Panc1 (cell line): Measurements from ENCODE around the gene ALG2. TPM values are rescaled to one million over a fixed set of nuclear protein-coding genes. Genes with fewer than 3 reads are reported as not detected.

Experiments used
- ATAC-seq: fragments of 200-7000 bp; cut with Tn5 transposase; 2 replicates; pipeline ENCODE4 v1.9.1; 2020; ENCODE audit warnings: mild to moderate bottlenecking, moderate library complexity
- BruUV-seq: library from RNA; stranded (reverse); fragments of 400-500 nt; replicated peaks from 2 replicates; lab custom pipeline; 2021; lab: Mats Ljungman, UMichigan
- CTCF ChIA-PET: fragments of 300-600 bp; sonication (Branson Sonifier 250); formaldehyde crosslinking; loops from one replicate; lab custom pipeline; 2022; ENCODE audit warnings: antibody characterized with exemption; lab: Charles Lee
- POLR2A ChIA-PET: fragments of 300-600 bp; sonication (Branson Sonifier 250); formaldehyde crosslinking; loops from one replicate; lab custom pipeline; 2022; ENCODE audit warnings: antibody characterized with exemption; lab: Charles Lee
- DNase-seq: peaks from one replicate; pipeline ENCODE4 v3.0.0-alpha.2; 2010; ENCODE audit warnings: low read depth, low spot score
- H3K27ac ChIP-seq: 2 replicates; pipeline ENCODE4 v1.5.1; 2011; ENCODE audit warnings: mild to moderate bottlenecking, low read length, inconsistent platforms
- H3K27me3 ChIP-seq: fragments of 200-500 bp; sonication (Bioruptor generic); 2 replicates; pipeline ENCODE4 v1.6.0; 2014; ENCODE audit warnings: low read length, inconsistent platforms; ENCODE audit not compliant: control insufficient read depth, insufficient read depth
- H3K36me3 ChIP-seq: fragments of 200-500 bp; sonication (Bioruptor generic); 2 replicates; pipeline ENCODE4 v1.5.1; 2014; ENCODE audit warnings: inconsistent platforms, mild to moderate bottlenecking, low read length, moderate library complexity; ENCODE audit not compliant: control insufficient read depth, insufficient read depth
- H3K4me1 ChIP-seq: 2 replicates; pipeline ENCODE4 v1.5.1; 2011; ENCODE audit warnings: inconsistent platforms, mild to moderate bottlenecking, low read length, moderate library complexity; ENCODE audit not compliant: control insufficient read depth, insufficient read depth
- H3K4me3 ChIP-seq, 2 experiments: 2 replicates each; pipeline ENCODE4 v1.5.1; 2011 to 2012; ENCODE audit warnings: low read depth in 2 of 2, low read length in 2 of 2, mild to moderate bottlenecking in 2 of 2, inconsistent platforms in 1 of 2, moderate library complexity in 1 of 2
- H3K9me3 ChIP-seq: fragments of 200-500 bp; sonication (Bioruptor generic); 2 replicates; pipeline ENCODE4 v1.5.1; 2014; ENCODE audit warnings: low read depth, mild to moderate bottlenecking, inconsistent platforms, low read length, moderate library complexity; ENCODE audit not compliant: control insufficient read depth, insufficient read depth
- POLR2AphosphoS5 ChIP-seq: IDR thresholded peaks from 2 replicates; pipeline ENCODE4 v1.6.1; 2012; ENCODE audit warnings: mild to moderate bottlenecking, low read depth, low read length, moderate library complexity
- SIN3A ChIP-seq: IDR thresholded peaks from 2 replicates; pipeline ENCODE4 v1.6.1; 2012; ENCODE audit warnings: low read depth, mild to moderate bottlenecking, low read length, moderate library complexity, borderline replicate concordance; ENCODE audit not compliant: insufficient read depth
- TCF7L2 ChIP-seq: IDR thresholded peaks from 2 replicates; pipeline ENCODE4 v1.6.1; 2011; ENCODE audit warnings: mild to moderate bottlenecking, low read depth, low read length, inconsistent platforms
- in situ Hi-C: cut with HindIII; loops from 2 replicates; pipeline ENCODE4 v1.10.0; 2016; ENCODE audit warnings: low sequenced_read_pairs, low pct_unique_long_range_greater_than_20kb
- intact Hi-C: fragments of 100-400 bp; cut with micrococcal nuclease; formaldehyde crosslinking; loops from one replicate; pipeline ENCODE4 v1.10.0; 2022; ENCODE audit not compliant: unreplicated experiment
- total RNA-seq: library from RNA; stranded (reverse); gene quantifications from one replicate; pipeline ENCODE4 v1.2.1, GENCODE V29; 2021; ENCODE audit not compliant: unreplicated experiment
- TF ChIP-seq, protein P1 (sequence below), 2 experiments: IDR thresholded peaks; 2 replicates each; pipeline ENCODE4 v1.6.1; 2011 to 2012; ENCODE audit warnings: low read depth in 2 of 2, control low read depth in 1 of 2, low read length in 1 of 2, mild to moderate bottlenecking in 1 of 2, moderate library complexity in 1 of 2; ENCODE audit not compliant: insufficient read depth in 1 of 2
- TF ChIP-seq, protein P2 (sequence below): fragments of 450-650 bp; IDR thresholded peaks from 2 replicates; pipeline ENCODE4 v1.5.1; 2017; ENCODE audit warnings: mild to moderate bottlenecking

ALG2 gene
- total RNA-seq, 1 experiment from 2014 or later = 20.8 TPM

DNA sequence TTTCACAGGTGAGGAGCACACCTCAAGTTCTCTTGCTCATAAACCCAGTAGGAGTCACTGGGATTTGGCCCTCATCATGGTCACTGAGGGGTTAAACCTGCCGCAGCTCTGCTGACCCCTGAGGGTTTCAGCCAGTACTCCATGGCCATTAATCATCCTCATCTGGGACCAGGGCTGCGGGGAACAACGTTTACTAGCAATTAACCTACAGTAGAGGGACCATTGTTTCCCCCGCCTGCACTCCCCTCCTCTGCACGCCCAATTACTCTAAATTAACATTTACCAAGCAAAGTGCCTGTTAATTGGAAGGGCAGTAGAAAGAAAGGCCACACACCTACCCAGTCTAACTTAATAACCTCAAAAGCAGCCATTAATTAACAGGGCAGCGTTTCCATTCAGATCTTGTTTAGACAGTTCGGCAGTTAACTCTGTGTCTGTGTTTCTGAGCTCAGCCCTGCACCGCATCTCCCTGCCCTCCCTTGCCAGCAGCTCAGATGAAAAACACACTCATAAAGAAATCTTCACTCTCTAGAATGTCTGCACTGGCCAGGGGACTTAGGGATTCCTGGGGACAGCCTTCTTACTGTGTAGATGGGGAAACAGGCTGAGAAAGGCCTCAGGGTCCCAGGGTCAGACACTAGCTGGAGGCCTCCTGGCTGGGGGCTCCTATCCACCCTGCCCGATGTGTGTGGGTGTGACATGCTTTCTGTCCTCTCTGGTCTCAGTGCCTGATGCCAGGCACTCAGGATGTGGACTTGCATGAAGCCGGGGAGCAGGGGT lies 51.6 kb downstream of the ALG2 start:
- no peak overlapping the region for H3K27ac ChIP-seq
- in situ Hi-C loops = no loop called here
- intact Hi-C loops = no loop called here
- H3K36me3 ChIP-seq = no peaks in the 10 kb centered on the region
- CTCF ChIA-PET = no interaction called here
- no peak for ATAC-seq
- no peak overlapping the region for H3K4me3 ChIP-seq
- H3K9me3 ChIP-seq = no peaks in the 10 kb centered on the region
- POLR2A ChIA-PET = no interaction called here
- TF ChIP-seq SIN3A = no peak
- no peak for TF ChIP-seq POLR2AphosphoS5
- TF ChIP-seq, protein P1, sequence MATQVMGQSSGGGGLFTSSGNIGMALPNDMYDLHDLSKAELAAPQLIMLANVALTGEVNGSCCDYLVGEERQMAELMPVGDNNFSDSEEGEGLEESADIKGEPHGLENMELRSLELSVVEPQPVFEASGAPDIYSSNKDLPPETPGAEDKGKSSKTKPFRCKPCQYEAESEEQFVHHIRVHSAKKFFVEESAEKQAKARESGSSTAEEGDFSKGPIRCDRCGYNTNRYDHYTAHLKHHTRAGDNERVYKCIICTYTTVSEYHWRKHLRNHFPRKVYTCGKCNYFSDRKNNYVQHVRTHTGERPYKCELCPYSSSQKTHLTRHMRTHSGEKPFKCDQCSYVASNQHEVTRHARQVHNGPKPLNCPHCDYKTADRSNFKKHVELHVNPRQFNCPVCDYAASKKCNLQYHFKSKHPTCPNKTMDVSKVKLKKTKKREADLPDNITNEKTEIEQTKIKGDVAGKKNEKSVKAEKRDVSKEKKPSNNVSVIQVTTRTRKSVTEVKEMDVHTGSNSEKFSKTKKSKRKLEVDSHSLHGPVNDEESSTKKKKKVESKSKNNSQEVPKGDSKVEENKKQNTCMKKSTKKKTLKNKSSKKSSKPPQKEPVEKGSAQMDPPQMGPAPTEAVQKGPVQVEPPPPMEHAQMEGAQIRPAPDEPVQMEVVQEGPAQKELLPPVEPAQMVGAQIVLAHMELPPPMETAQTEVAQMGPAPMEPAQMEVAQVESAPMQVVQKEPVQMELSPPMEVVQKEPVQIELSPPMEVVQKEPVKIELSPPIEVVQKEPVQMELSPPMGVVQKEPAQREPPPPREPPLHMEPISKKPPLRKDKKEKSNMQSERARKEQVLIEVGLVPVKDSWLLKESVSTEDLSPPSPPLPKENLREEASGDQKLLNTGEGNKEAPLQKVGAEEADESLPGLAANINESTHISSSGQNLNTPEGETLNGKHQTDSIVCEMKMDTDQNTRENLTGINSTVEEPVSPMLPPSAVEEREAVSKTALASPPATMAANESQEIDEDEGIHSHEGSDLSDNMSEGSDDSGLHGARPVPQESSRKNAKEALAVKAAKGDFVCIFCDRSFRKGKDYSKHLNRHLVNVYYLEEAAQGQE (IDR thresholded peaks at IDR 0.05; ENCODE audit: insufficient read depth in 1 of 2, low read depth in 2 of 2, low read length in 1 of 2) = no peak
- TF ChIP-seq TCF7L2 = no peak
- TF ChIP-seq, protein P2, sequence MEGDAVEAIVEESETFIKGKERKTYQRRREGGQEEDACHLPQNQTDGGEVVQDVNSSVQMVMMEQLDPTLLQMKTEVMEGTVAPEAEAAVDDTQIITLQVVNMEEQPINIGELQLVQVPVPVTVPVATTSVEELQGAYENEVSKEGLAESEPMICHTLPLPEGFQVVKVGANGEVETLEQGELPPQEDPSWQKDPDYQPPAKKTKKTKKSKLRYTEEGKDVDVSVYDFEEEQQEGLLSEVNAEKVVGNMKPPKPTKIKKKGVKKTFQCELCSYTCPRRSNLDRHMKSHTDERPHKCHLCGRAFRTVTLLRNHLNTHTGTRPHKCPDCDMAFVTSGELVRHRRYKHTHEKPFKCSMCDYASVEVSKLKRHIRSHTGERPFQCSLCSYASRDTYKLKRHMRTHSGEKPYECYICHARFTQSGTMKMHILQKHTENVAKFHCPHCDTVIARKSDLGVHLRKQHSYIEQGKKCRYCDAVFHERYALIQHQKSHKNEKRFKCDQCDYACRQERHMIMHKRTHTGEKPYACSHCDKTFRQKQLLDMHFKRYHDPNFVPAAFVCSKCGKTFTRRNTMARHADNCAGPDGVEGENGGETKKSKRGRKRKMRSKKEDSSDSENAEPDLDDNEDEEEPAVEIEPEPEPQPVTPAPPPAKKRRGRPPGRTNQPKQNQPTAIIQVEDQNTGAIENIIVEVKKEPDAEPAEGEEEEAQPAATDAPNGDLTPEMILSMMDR = no peak
- no TSS peak for BruUV-seq
- H3K4me1 ChIP-seq = no peaks in the 10 kb centered on the region; the same call in 1 of the 2 replicates
- no peak for DNase-seq
- H3K27me3 ChIP-seq = no peaks in the 10 kb centered on the region

DNA sequence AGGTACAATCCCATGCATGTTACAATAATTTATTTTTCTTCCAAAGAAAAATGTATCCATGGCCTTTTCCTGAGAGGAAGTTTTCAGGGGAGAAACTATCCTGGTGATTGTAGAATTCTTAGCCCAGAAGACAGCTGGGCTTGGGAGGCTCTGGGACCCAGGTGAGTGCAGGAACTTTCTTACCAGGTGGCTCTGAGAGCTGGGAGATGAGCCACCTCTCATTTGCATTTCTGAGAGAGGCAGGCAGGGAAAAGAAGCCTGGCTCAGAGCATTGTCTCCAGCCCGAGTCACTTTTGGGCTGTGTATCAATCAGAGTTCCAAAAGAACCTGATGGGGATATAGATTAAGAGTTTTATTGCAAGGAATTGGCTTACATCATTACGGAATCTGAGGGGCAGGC lies 52.7 kb downstream of the ALG2 start:
- CTCF ChIA-PET = no interaction called here
- H3K9me3 ChIP-seq = no peaks in the 10 kb centered on the region
- TF ChIP-seq SIN3A = no peak
- ATAC-seq (no peak), DNase-seq (no peak)
- H3K4me1 ChIP-seq = no peaks in the 10 kb centered on the region; the same call in 1 of the 2 replicates
- intact Hi-C loops = no loop called here
- H3K27ac ChIP-seq = no peak overlapping the region
- no peak overlapping the region for H3K4me3 ChIP-seq
- BruUV-seq = no TSS peak
- no peaks in the 10 kb centered on the region for H3K36me3 ChIP-seq
- in situ Hi-C loops = no loop called here
- POLR2A ChIA-PET = no interaction called here
- H3K27me3 ChIP-seq = no peaks in the 10 kb centered on the region

GRCh38 chr9:99167694-99168093 lies 54.0 kb downstream of the ALG2 start:
- TF ChIP-seq POLR2AphosphoS5 (no peak), TCF7L2 (no peak)
- Histone ChIP-seq H3K4me1 (no peaks in the 10 kb centered on the region; the same call in 1 of the 2 replicates), H3K9me3 (no peaks in the 10 kb centered on the region), H3K27ac (no peak overlapping the region), H3K36me3 (no peaks in the 10 kb centered on the region), H3K4me3 (no peak overlapping the region), H3K27me3 (no peaks in the 10 kb centered on the region)
- intact Hi-C loops = no loop called here
- ATAC-seq (no peak), DNase-seq (no peak)
- no TSS peak for BruUV-seq
- ChIA-PET POLR2A (no interaction called here), CTCF (no interaction called here)
- in situ Hi-C loops = no loop called here
